Measurements from ENCODE around the gene COX8C. TPM values are rescaled to one million over a fixed set of nuclear protein-coding genes. Genes with fewer than 3 reads are reported as not detected.

COX8C gene
- total RNA-seq, 1 donor from 2014 or later, result not detected

DNA sequence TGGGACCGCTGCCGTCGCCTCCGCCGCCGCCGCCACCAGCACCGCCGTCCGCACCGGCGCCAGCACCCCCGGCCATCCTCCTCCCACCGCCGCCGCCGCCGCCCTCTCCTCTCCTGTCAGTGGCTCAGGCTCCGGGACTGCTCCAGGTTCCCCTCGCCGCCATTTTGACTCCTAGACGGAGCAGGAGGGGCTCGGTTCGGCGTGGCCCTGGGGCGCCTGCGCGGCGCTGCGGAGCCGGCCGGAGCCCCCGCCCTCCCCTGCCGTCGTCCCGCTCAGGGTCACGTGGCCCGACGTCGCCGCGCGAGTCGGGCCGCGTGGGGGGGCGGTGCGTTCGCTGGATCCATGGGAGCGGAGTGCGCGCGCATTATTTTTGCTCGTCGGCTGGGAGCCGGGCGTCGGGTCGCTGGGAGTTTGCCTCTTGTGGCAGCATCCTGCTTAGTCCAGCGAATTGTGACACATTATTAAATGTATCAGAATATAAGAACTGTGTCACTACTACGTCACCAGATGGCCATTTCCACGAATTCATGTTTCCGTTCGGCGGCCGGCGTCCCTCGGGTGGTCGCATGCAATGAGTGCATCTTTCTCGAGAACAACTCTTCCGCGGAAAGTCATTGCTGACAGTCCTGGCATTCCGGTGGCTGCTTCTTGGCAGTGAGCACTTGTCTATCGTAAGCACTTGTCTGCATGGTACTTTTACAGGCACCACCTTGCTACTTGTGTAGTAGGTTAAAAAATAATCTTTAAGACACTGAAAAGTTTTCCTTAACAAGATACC is 13.9 kb upstream of the COX8C start, which contains the start of gene BTBD7:
Gene BTBD7, minus strand, starts transcription at position 184 of the 778 bp plus-strand sequence. CDS start 36,985 bp downstream, outside the sequence.
- Histone ChIP-seq H3K4me1 (peaks cover 41% of the 10 kb centered on the region), H3K9me3 (no peaks in the 10 kb centered on the region), H3K36me3 (no peaks in the 10 kb centered on the region), H3K27me3 (ENCODE audit: low read depth) (no peaks in the 10 kb centered on the region), H3K27ac (peak within 1 kb of the TSS; percentile 95), H3K4me3 (peak within 1 kb of the TSS; percentile 76)
- intact Hi-C loops (cut with DNase I), result no loop called here
- TF ChIP-seq, protein P1, sequence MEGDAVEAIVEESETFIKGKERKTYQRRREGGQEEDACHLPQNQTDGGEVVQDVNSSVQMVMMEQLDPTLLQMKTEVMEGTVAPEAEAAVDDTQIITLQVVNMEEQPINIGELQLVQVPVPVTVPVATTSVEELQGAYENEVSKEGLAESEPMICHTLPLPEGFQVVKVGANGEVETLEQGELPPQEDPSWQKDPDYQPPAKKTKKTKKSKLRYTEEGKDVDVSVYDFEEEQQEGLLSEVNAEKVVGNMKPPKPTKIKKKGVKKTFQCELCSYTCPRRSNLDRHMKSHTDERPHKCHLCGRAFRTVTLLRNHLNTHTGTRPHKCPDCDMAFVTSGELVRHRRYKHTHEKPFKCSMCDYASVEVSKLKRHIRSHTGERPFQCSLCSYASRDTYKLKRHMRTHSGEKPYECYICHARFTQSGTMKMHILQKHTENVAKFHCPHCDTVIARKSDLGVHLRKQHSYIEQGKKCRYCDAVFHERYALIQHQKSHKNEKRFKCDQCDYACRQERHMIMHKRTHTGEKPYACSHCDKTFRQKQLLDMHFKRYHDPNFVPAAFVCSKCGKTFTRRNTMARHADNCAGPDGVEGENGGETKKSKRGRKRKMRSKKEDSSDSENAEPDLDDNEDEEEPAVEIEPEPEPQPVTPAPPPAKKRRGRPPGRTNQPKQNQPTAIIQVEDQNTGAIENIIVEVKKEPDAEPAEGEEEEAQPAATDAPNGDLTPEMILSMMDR (IDR thresholded peaks at IDR 0.05), result peak; percentile 14
- DNase-seq (peak; percentile 97), ATAC-seq (peak; percentile 98 to 99)

GRCh38 chr14:93333631-93334103 is 13.3 kb upstream of the COX8C start:
- no peaks in the 10 kb centered on the region for H3K36me3 ChIP-seq
- DNase-seq (no peak), ATAC-seq (no peak)
- peaks cover 41% of the 10 kb centered on the region for H3K4me1 ChIP-seq
- intact Hi-C loops (cut with DNase I), result no loop called here
- H3K4me3 ChIP-seq, result peak overlapping the region; percentile 76
- no peaks in the 10 kb centered on the region for H3K9me3 ChIP-seq
- TF ChIP-seq, protein P1 (IDR thresholded peaks at IDR 0.05), result no peak
- H3K27me3 ChIP-seq (ENCODE audit: low read depth), result no peaks in the 10 kb centered on the region
- H3K27ac ChIP-seq, result peak overlapping the region; percentile 95

- intact Hi-C loops (cut with DNase I), result no loop called here
- Histone ChIP-seq H3K36me3 (no peaks in the 10 kb centered on the region), H3K4me3 (no peak overlapping the region), H3K27me3 (ENCODE audit: low read depth) (no peaks in the 10 kb centered on the region), H3K9me3 (no peaks in the 10 kb centered on the region), H3K27ac (no peak overlapping the region), H3K4me1 (peaks cover 9% of the 10 kb centered on the region)
- DNase-seq, result no peak
- TF ChIP-seq, protein P1 (IDR thresholded peaks at IDR 0.05), result no peak
- no peak for ATAC-seq
Measured at GRCh38 chr14:93337143-93337753, 9.7 kb upstream of the COX8C start.

- peaks cover 9% of the 10 kb centered on the region for H3K4me1 ChIP-seq
- no peak overlapping the region for H3K4me3 ChIP-seq
- no peaks in the 10 kb centered on the region for H3K9me3 ChIP-seq
- no peaks in the 10 kb centered on the region for H3K36me3 ChIP-seq
- no peaks in the 10 kb centered on the region for H3K27me3 ChIP-seq (ENCODE audit: low read depth)
- DNase-seq, result no peak
- no peak overlapping the region for H3K27ac ChIP-seq
- intact Hi-C loops (cut with DNase I), result no loop called here
- ATAC-seq, result no peak
- TF ChIP-seq, protein P1 (IDR thresholded peaks at IDR 0.05), result no peak
Measured at GRCh38 chr14:93337884-93338283, 9.1 kb upstream of the COX8C start.

DNA sequence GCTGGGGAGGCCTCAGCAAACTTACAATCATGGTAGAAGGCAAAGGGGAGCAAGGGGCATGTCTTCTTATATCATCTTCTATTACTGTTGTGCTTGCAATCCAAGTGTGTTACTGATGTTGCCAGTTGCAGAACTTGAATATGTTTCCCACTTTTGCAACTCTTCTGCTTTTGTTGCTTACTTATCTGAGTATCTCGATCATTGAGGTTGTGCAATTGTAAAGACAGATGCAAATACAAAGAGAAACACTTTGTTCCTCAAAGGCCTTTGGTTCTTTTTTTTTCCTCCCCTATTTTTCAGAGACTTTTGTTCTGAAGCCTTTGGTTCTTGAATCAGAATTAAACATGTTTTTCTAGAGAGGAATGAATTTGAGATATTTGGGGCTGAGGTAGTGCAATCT is 3.7 kb upstream of the COX8C start:
- Histone ChIP-seq H3K27me3 (ENCODE audit: low read depth) (no peaks in the 10 kb centered on the region), H3K27ac (no peak overlapping the region), H3K36me3 (no peaks in the 10 kb centered on the region), H3K9me3 (no peaks in the 10 kb centered on the region), H3K4me3 (no peak overlapping the region), H3K4me1 (no peaks in the 10 kb centered on the region)
- TF ChIP-seq, protein P1 (IDR thresholded peaks at IDR 0.05), result no peak
- DNase-seq (no peak), ATAC-seq (no peak)
- intact Hi-C loops (cut with DNase I), result no loop called here

Measured in lower lobe of right lung (tissue), 2 donors.